Testis (tissue), 3 donors: ENCODE results near the gene CPNE1. TPM values are rescaled to one million over a fixed set of nuclear protein-coding genes. Genes with fewer than 3 reads are reported as not detected.
A peak's percentile ranks its signal among the peaks of the same experiment; 100 is the strongest.

Experiments used
- DNase-seq: peaks from one replicate; pipeline ENCODE4 v3.0.0-alpha.2; 2019
- H3K27ac ChIP-seq, 2 donors: fragments of 200-600 bp; sonication (generic); one replicate each; pipeline ENCODE4 v1.5.1; 2019
- H3K27me3 ChIP-seq: fragments of 200-600 bp; sonication (generic); one replicate; pipeline ENCODE4 v1.5.1; 2019
- H3K36me3 ChIP-seq: fragments of 200-600 bp; sonication (generic); one replicate; pipeline ENCODE4 v1.5.1; 2017; ENCODE audit warnings: low read depth; ENCODE audit errors: missing control alignments
- H3K4me1 ChIP-seq: fragments of 200-600 bp; sonication (generic); one replicate; pipeline ENCODE4 v1.5.1; 2019
- H3K4me3 ChIP-seq, 2 donors: fragments of 200-600 bp; sonication (generic); one replicate each; pipeline ENCODE4 v1.5.1; 2017 to 2019
- H3K9me3 ChIP-seq: fragments of 200-600 bp; sonication (generic); one replicate; pipeline ENCODE4 v1.5.1; 2017
- CTCF ChIP-seq, 3 experiments: fragments of 450-650 bp in 2 of 3; fragments of 200-600 bp in 1 of 3; sonication (generic) in 1 of 3; IDR thresholded peaks; one replicate each; pipeline ENCODE4 v1.5.1; 2016 to 2019; ENCODE audit warnings: antibody characterized with exemption in 3 of 3, mild to moderate bottlenecking in 2 of 3, moderate library complexity in 1 of 3
- POLR2A ChIP-seq: fragments of 450-650 bp; IDR thresholded peaks from one replicate; pipeline ENCODE4 v1.6.1; 2017; ENCODE audit warnings: antibody characterized with exemption, mild to moderate bottlenecking, moderate library complexity
- WGBS, 2 donors: methylation state at CpG; one replicate each; pipeline ENCODE4 v1.1.5; 2018; 5-methylcytosine and 5-hydroxymethylcytosine counted together
- intact Hi-C: fragments of 100-400 bp; cut with DNase I; formaldehyde crosslinking; loops from one replicate; pipeline ENCODE4 v1.15.1; 2023; ENCODE audit warnings: low total_unique reads
- polyA plus RNA-seq: library from polyadenylated mRNA; stranded (reverse); fragments of 350-450 nt; fragmentation: Illumina TruSeq; extraction: RNeasy Lipid Tissue Mini Kit (QIAGEN cat#74804); gene quantifications from one replicate; pipeline ENCODE4 v1.2.3, GENCODE V29; 2014; ENCODE audit warnings: low read depth, low replicate concordance; ENCODE audit not compliant: insufficient read depth
- total RNA-seq, 2 donors: library from RNA; depleted of rRNA; stranded (reverse); fragments of >200 nt; gene quantifications; one replicate each; pipeline ENCODE4 v1.2.3, GENCODE V29; 2016

CPNE1 gene
- total and polyA plus RNA-seq, 3 donors from 2014 or later = 60.6 to 105 (median 103) TPM

DNA sequence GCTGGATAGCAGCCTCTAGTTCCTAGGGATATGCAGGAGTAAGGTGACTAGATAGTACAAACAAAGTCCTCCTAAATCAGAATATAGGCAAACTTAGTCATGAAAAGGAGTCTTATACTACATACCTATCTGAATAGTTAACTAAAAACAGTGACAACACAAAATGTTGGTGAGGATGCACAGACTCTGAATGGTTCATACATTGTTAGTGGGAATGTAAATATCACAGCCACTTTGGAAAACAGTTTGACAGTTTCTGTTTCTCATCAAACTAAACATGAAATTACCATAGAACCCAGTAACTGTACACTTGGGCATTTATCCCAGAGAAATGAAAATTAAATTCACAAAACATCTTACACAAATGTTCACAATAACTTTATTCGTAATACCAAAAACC, 17.3 kb upstream of the CPNE1 start:
- intact Hi-C loops = no loop called here

DNA sequence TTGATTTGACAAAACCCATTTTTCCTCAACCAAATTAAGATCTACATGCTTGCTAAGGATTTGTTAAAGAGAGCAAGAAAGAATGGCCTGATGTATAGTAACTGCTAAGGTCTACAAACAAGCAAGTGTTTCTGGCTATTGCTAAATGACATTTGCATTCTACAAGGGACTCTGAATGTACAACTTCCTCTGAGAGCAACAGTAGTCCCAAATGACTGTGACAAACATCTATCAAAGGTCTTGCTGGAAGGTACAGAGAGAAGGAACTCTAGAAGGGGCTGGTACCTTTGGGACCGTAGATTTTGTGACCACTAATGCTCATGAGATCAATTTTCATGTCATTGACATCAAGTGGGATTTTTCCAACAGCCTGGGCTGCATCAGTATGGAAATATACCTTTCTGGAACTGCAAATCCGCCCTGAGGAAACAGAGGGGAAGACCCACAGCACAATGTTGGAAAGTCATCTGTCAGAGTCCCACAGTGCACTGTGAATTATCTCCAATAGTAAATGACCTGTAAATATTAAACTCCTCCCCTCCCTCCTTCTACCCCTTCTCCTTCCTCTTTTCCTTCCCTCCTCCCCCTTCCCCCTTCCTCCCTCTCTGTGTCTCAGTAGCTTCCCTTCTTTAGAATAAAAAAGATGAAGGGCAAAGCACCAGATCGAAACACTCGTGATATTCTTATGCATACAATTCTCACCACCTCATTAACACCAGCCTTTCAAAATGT, 15.9 kb upstream of the CPNE1 start:
- TF ChIP-seq CTCF (IDR thresholded peaks at IDR 0.05) (no peak), POLR2A (no peak)
- Histone ChIP-seq H3K9me3 (no peaks in the 10 kb centered on the region), H3K27me3 (no peaks in the 10 kb centered on the region), H3K27ac (no peak overlapping the region), H3K4me1 (no peaks in the 10 kb centered on the region), H3K36me3 (no peaks in the 10 kb centered on the region), H3K4me3 (no peak overlapping the region)
- DNase-seq = peak; percentile 2
- intact Hi-C loops = no loop called here
- WGBS, 2 donors = 86% methylated on average over 4 of the region's 4 CpGs

More for the DNA sequence above, 17.3 kb upstream of the CPNE1 start:
- no peak for DNase-seq
- H3K27ac ChIP-seq = no peak overlapping the region
- H3K27me3 ChIP-seq = no peaks in the 10 kb centered on the region
- H3K4me1 ChIP-seq = no peaks in the 10 kb centered on the region
- TF ChIP-seq POLR2A = no peak
- no peak for TF ChIP-seq CTCF (IDR thresholded peaks at IDR 0.05)
- WGBS, 2 donors = 0 to 100% methylated on average over 1 of the region's 1 CpG
- H3K9me3 ChIP-seq = no peaks in the 10 kb centered on the region
- no peaks in the 10 kb centered on the region for H3K36me3 ChIP-seq
- no peak overlapping the region for H3K4me3 ChIP-seq

- no peaks in the 10 kb centered on the region for H3K9me3 ChIP-seq
- no peaks in the 10 kb centered on the region for H3K4me1 ChIP-seq
- H3K4me3 ChIP-seq = no peak overlapping the region
- intact Hi-C loops = no loop called here
- no peak overlapping the region for H3K27ac ChIP-seq
- no peaks in the 10 kb centered on the region for H3K36me3 ChIP-seq
- H3K27me3 ChIP-seq = no peaks in the 10 kb centered on the region
- no peak for DNase-seq
- TF ChIP-seq POLR2A (no peak), CTCF (IDR thresholded peaks at IDR 0.05) (no peak)
- WGBS, 2 donors = 76 to 84% methylated on average over 8 of the region's 8 CpGs
Observed at GRCh38 chr20:35674921-35675320, 10.2 kb upstream of the CPNE1 start.

- intact Hi-C loops = no loop called here
- Histone ChIP-seq H3K4me3 (no peak overlapping the region), H3K4me1 (no peaks in the 10 kb centered on the region), H3K27me3 (no peaks in the 10 kb centered on the region), H3K27ac (no peak overlapping the region), H3K36me3 (no peaks in the 10 kb centered on the region), H3K9me3 (no peaks in the 10 kb centered on the region)
- TF ChIP-seq CTCF (IDR thresholded peaks at IDR 0.05) = no peak
- no peak for TF ChIP-seq POLR2A
- WGBS, 2 donors = 71 to 86% methylated on average over 2 to 4 of the region's 4 CpGs
- no peak for DNase-seq
Observed at GRCh38 chr20:35673884-35674283, 9.2 kb upstream of the CPNE1 start.

- Histone ChIP-seq H3K36me3 (no peaks in the 10 kb centered on the region), H3K27me3 (no peaks in the 10 kb centered on the region), H3K4me3 (no peak overlapping the region), H3K4me1 (no peaks in the 10 kb centered on the region), H3K9me3 (no peaks in the 10 kb centered on the region), H3K27ac (no peak overlapping the region)
- WGBS, 2 donors = 89 to 100% methylated on average over 1 of the region's 1 CpG
- DNase-seq = no peak
- intact Hi-C loops = no loop called here
- TF ChIP-seq CTCF (IDR thresholded peaks at IDR 0.05) = no peak
- no peak for TF ChIP-seq POLR2A
Observed at GRCh38 chr20:35669681-35670080, 5.0 kb upstream of the CPNE1 start.
